Measurements from ENCODE around the gene PDXK. TPM values are rescaled to one million over a fixed set of nuclear protein-coding genes. Genes with fewer than 3 reads are reported as not detected.

The PDXK gene
- total and polyA plus RNA-seq, 2 of the 8 experiments (the other 6 are each of a cell fraction or from before 2014, with no cell fraction given), result 78.0 to 112 TPM

DNA sequence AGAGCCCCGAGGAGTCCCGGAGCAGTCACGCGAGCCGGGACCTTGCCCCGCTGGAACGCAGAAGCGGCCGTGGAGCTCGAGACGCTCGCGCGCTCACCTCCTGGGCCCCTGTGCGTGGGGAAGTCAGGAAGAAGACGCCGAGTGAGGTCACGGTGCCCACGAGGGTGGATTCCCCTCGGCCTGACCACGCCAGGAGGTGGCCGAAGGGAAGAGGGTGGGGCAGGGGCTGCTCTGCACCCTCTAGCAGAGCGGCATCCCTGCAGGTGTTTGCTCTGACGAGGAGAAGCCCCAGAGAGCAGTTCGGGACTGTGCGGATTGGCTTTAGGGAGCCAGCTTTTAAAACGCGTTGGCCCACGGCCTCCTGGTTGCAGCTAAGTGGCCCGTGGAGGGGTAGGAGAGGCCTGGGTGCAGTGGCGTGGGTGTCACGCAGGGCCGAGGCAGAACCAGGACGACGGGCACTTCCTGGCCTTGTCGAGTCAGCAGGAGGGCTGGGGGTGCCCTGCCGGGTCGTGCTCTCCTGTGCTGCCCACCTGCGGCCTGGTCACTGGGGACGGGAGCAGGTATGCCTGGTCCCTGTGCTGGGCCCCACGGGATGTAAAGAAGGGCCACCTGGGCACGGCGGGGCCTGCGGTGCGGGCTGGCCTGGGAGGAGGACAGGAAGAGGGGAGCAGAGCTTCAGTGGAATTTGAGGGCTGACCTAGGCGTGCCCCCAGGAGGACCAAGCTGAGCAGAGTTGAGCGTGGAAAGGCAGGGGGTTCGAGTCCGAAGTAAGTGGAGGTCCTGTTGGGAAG, 1.0 kb downstream of the PDXK start:
- peak overlapping the region; percentile 44 to 95 (median 74) for H3K9ac ChIP-seq (replicated peaks in 1 of 4; ENCODE audit: extremely low read depth in 1 of 4, low read depth in 3 of 4, low read length in 3 of 4)
- H2BK5ac ChIP-seq (ENCODE audit: low read depth, low read length), result no peak overlapping the region; the same call in 1 of the 2 replicates
- ChIA-PET POLR2A (ENCODE audit: partially characterized antibody) (interaction anchor here (0.7 to 3.6 kb wide), 11 partner anchors 10 to 61 kb away, joined by 3 to 41 read pairs (median 3); partner anchors contain the start of genes HSF2BP and RRP1B), CTCF (ENCODE audit: partially characterized antibody) (interaction anchor here (0.5 to 2.2 kb wide), 5 partner anchors 8 to 970 kb away, joined by 3 to 12 read pairs (median 6); no protein-coding TSS in a partner anchor)
- no peak for DNase-seq (ENCODE audit: low read depth in 1 of 2, low spot score in 2 of 2)
- H2BK120ac ChIP-seq (replicated peaks; ENCODE audit: low read depth, low read length), result no peak overlapping the region
- no peak overlapping the region for H4K5ac ChIP-seq (ENCODE audit: insufficient read length, low read depth, low read length)
- no peak overlapping the region for H3K14ac ChIP-seq (ENCODE audit: insufficient read length)
- peak overlapping the region; percentile 94; the same call in 1 of the 2 replicates for H2AK5ac ChIP-seq (ENCODE audit: low read depth, low read length)
- H3K4me2 ChIP-seq (ENCODE audit: insufficient read depth in 1 of 2, low read depth in 2 of 2, low read length in 2 of 2), result peak overlapping the region; percentile 75 to 98
- H2BK12ac ChIP-seq (ENCODE audit: low read depth, low read length), result peak overlapping the region; percentile 50; the same call in 1 of the 2 replicates
- H3K4me3 ChIP-seq (ENCODE audit: extremely low read depth in 1 of 4, insufficient read depth in 2 of 4, low read depth in 3 of 4, low read length in 4 of 4), result peak overlapping the region; percentile 60 to 90 (median 80)
- peaks cover 0 to 10% (median 7%) of the 10 kb centered on the region in 4 experiments; a peak in 4 of 7 replicates for H3K27me3 ChIP-seq (replicated peaks in 1 of 4; ENCODE audit: control insufficient read depth in 3 of 4, extremely low read depth in 1 of 4, insufficient read depth in 3 of 4, low read length in 3 of 4)
- H3K36me3 ChIP-seq (ENCODE audit: control insufficient read depth in 2 of 4, insufficient read depth in 4 of 4, low read length in 3 of 4), result no peaks in the 10 kb centered on the region
- H3K4me1 ChIP-seq (replicated peaks in 1 of 4; ENCODE audit: control insufficient read depth in 3 of 4, insufficient read depth in 4 of 4, low read length in 3 of 4), result peaks cover 0 to 21% (median 14%) of the 10 kb centered on the region in 4 experiments; a peak in 6 of 7 replicates
- no peak overlapping the region for H2BK20ac ChIP-seq (ENCODE audit: low read length)
- H3K79me2 ChIP-seq (ENCODE audit: control insufficient read depth in 1 of 2, insufficient read depth in 2 of 2, low read length in 2 of 2), result peaks cover 14 to 35% of the 10 kb centered on the region in 2 experiments; a peak in 3 of 4 replicates
- peak overlapping the region; percentile 61 for H4K91ac ChIP-seq (replicated peaks; ENCODE audit: insufficient read length, low read length)
- no peak; a peak in 1 of 3 replicates for TF ChIP-seq POLR2A (IDR thresholded peaks at IDR 0.05; ENCODE audit: control extremely low read depth in 1 of 2, low read depth in 2 of 2, low read length in 2 of 2)
- TF ChIP-seq SUZ12 (IDR thresholded peaks at IDR 0.05; ENCODE audit: low read length), result 0 out of 2 replicates have a peak, but pooled peaks have one; percentile 16
- peak; percentile 10 for TF ChIP-seq RNF2 (IDR thresholded peaks at IDR 0.05; ENCODE audit: borderline replicate concordance, low read depth, low read length, missing control alignments, poor library complexity, severe bottlenecking)
- TF ChIP-seq JUN (IDR thresholded peaks at IDR 0.05; ENCODE audit: low read depth, low read length), result no peak
- H3K9me3 ChIP-seq (ENCODE audit: insufficient read depth in 2 of 2, low read depth in 1 of 2, low read length in 1 of 2), result no peaks in the 10 kb centered on the region
- FAIRE-seq, result no peak
- H3K23ac ChIP-seq (ENCODE audit: insufficient read length), result no peak overlapping the region
- peak overlapping the region; percentile 73 for H3K56ac ChIP-seq (replicated peaks; ENCODE audit: insufficient read length, low read depth, low read length)
- peak overlapping the region; percentile 71 for H3K18ac ChIP-seq (ENCODE audit: extremely low read depth, low read length)
- no peak overlapping the region; the same call in 1 of the 2 replicates for H2BK15ac ChIP-seq (ENCODE audit: low read length)
- peak overlapping the region; percentile 91; the same call in 1 of the 2 replicates for H4K8ac ChIP-seq (ENCODE audit: extremely low read depth, insufficient read depth, low read length)
- peaks cover 8 to 22% of the 10 kb centered on the region in 2 experiments for H4K20me1 ChIP-seq (replicated peaks in 1 of 2; ENCODE audit: control insufficient read depth in 1 of 2, insufficient read depth in 2 of 2, low read length in 2 of 2)
- H3K79me1 ChIP-seq (ENCODE audit: low read depth, low read length), result peaks cover 15% of the 10 kb centered on the region
- no peak overlapping the region for H2AFZ ChIP-seq (ENCODE audit: low read length)
- peaks cover 16% of the 10 kb centered on the region; the same call in 1 of the 2 replicates for H3K23me2 ChIP-seq (ENCODE audit: low read depth, low read length)
- WGBS, 2 experiments (ENCODE audit: extremely low coverage in 1 of 2, insufficient coverage in 1 of 2, insufficient read length in 1 of 2, insufficient replicate concordance in 2 of 2, low coverage in 1 of 2, low lambda C conversion rate in 2 of 2, missing lambda C conversion rate in 1 of 2), result 20% methylated on average over 43 of the region's 49 CpGs; no CpG with 5 or more reads in 1 of the 2 experiments
- H3K27ac ChIP-seq (ENCODE audit: low read depth, low read length), result no peak overlapping the region
- H3K4ac ChIP-seq (replicated peaks; ENCODE audit: insufficient read length, low read depth, low read length), result no peak overlapping the region

All from H1 (cell line).